GM03348 (cell line): ENCODE results near the gene ZNF431.
"Not testable (repeated sequence)": the region's sequence is repeated elsewhere in the genome, so short reads cannot be mapped to it uniquely, and the experiment has no call there.

Source experiments
- DNase-seq: peaks from one replicate; pipeline ENCODE4 v3.0.0; 2012; ENCODE audit warnings: low spot score

The ZNF431 gene

GRCh38 chr19:21147540-21147939, 5.7 kb downstream of the ZNF431 start:
- no peak for DNase-seq

- DNase-seq = no peak
Observed at GRCh38 chr19:21148681-21149080, 6.8 kb downstream of the ZNF431 start.

- no peak for DNase-seq
Observed at GRCh38 chr19:21149877-21150276, 8.0 kb downstream of the ZNF431 start.

GRCh38 chr19:21151460-21151859, 9.6 kb downstream of the ZNF431 start:
- DNase-seq = no peak

- DNase-seq = no peak
Observed at GRCh38 chr19:21158523-21159135, 16.8 kb downstream of the ZNF431 start.

GRCh38 chr19:21164541-21164940, 22.7 kb downstream of the ZNF431 start:
- no peak for DNase-seq

GRCh38 chr19:21166436-21166835, 24.6 kb downstream of the ZNF431 start:
- no peak for DNase-seq

GRCh38 chr19:21197590-21198295, 55.9 kb downstream of the ZNF431 start:
- no peak for DNase-seq

GRCh38 chr19:21202865-21203494, 61.1 kb downstream of the ZNF431 start:
- DNase-seq = peak; percentile 49

GRCh38 chr19:21210037-21210621, 68.3 kb downstream of the ZNF431 start:
- DNase-seq = no peak

GRCh38 chr19:21221693-21222092, 79.9 kb downstream of the ZNF431 start:
- DNase-seq = no peak

GRCh38 chr19:21229938-21230337, 88.1 kb downstream of the ZNF431 start:
- DNase-seq = not testable (repeated sequence)

- no peak for DNase-seq
Observed at GRCh38 chr19:21233691-21234090, 91.9 kb downstream of the ZNF431 start.

- DNase-seq = not testable (repeated sequence)
Observed at GRCh38 chr19:21236751-21237150, 94.9 kb downstream of the ZNF431 start.

GRCh38 chr19:21238670-21239069, 96.8 kb downstream of the ZNF431 start:
- DNase-seq = no peak
